B cell (primary cell): ENCODE results near the gene NUP210.

ENCODE experiments used
- CTCF ChIP-seq: fragments of 200-600 bp; IDR thresholded peaks from one replicate; pipeline ENCODE4 v1.8.0; 2022; ENCODE audit warnings: antibody characterized with exemption, mild to moderate bottlenecking
- EZH2 ChIP-seq: IDR thresholded peaks from 2 replicates; pipeline ENCODE4 v1.6.1; 2012; ENCODE audit warnings: borderline replicate concordance, low read depth, mild to moderate bottlenecking, moderate library complexity, low read length; ENCODE audit not compliant: insufficient read depth, poor library complexity, severe bottlenecking

GRCh38 chr3:13345284-13345683 is 74.8 kb downstream of the NUP210 start:
- no peak for TF ChIP-seq CTCF
- no peak for TF ChIP-seq EZH2
